HG02870 (cell line): ENCODE measurements around the gene MAGEB2.
"Not testable (repeated sequence)": the region's sequence is repeated elsewhere in the genome, so short reads cannot be mapped to it uniquely, and the experiment has no call there.

ENCODE experiments used
- ATAC-seq: cut with Tn5 transposase; IDR thresholded peaks from one replicate; pipeline ENCODE4 v1.9.1; 2021; ENCODE audit warnings: mild to moderate bottlenecking, moderate library complexity; ENCODE audit not compliant: unreplicated experiment

The MAGEB2 gene

GRCh38 chrX:30215357-30215843 is at the start of gene MAGEB2:
TSS of gene MAGEB2 (plus strand) at chrX:30215563. CDS start at chrX:30218581, 3,018 bp downstream.
- no peak for ATAC-seq

GRCh38 chrX:30170900-30171299 is 44.5 kb upstream of the MAGEB2 start:
- ATAC-seq = no peak

GRCh38 chrX:30181353-30181752 is 34.0 kb upstream of the MAGEB2 start:
- peak; percentile 69 for ATAC-seq

- ATAC-seq = no peak
These were observed 31.8 kb upstream of the MAGEB2 start for GRCh38 chrX:30183554-30183953.

- no peak for ATAC-seq
These were observed 24.9 kb upstream of the MAGEB2 start for GRCh38 chrX:30190426-30190825.

GRCh38 chrX:30193910-30194309 is 21.5 kb upstream of the MAGEB2 start:
- ATAC-seq = not testable (repeated sequence)

GRCh38 chrX:30196322-30196721 is 19.0 kb upstream of the MAGEB2 start:
- ATAC-seq = peak; percentile 86

GRCh38 chrX:30212172-30212571 is 3.2 kb upstream of the MAGEB2 start:
- ATAC-seq = no peak

- no peak for ATAC-seq
These were observed 2.1 kb downstream of the MAGEB2 start for GRCh38 chrX:30217465-30217864.

- ATAC-seq = no peak
These were observed 4.0 kb downstream of the MAGEB2 start for GRCh38 chrX:30219372-30219771.

- no peak for ATAC-seq
These were observed 5.3 kb downstream of the MAGEB2 start for GRCh38 chrX:30220661-30221060.

GRCh38 chrX:30224536-30224935 is 9.2 kb downstream of the MAGEB2 start:
- no peak for ATAC-seq

- ATAC-seq = no peak
These were observed 13.2 kb downstream of the MAGEB2 start for GRCh38 chrX:30228526-30228925.

GRCh38 chrX:30230395-30230794 is 15.0 kb downstream of the MAGEB2 start, which contains the start of gene MAGEB3:
TSS of gene MAGEB3 (plus strand) at chrX:30230657. CDS start at chrX:30235925, 5,268 bp downstream.
- no peak for ATAC-seq

GRCh38 chrX:30241724-30242415 is 26.5 kb downstream of the MAGEB2 start, which contains the start of gene MAGEB4:
TSS of gene MAGEB4 (plus strand) at chrX:30242000. CDS start at chrX:30242136, 136 bp downstream.
- peak; percentile 57 for ATAC-seq

GRCh38 chrX:30246769-30247489 is 31.6 kb downstream of the MAGEB2 start, which contains the start of gene MAGEB1:
TSS of gene MAGEB1 (plus strand) at chrX:30247146. CDS start at chrX:30250494, 3,348 bp downstream.
- ATAC-seq = no peak

- ATAC-seq = peak; percentile 69
These were observed 33.5 kb downstream of the MAGEB2 start for GRCh38 chrX:30248854-30249253.

- peak; percentile 75 for ATAC-seq
These were observed 37.9 kb downstream of the MAGEB2 start for GRCh38 chrX:30253257-30253656.

GRCh38 chrX:30259927-30260326 is 44.6 kb downstream of the MAGEB2 start:
- ATAC-seq = no peak

- no peak for ATAC-seq
These were observed 45.6 kb downstream of the MAGEB2 start for GRCh38 chrX:30261012-30261411.

GRCh38 chrX:30262763-30263162 is 47.4 kb downstream of the MAGEB2 start:
- no peak for ATAC-seq
